ENCODE results near the gene LOXL4. TPM values are rescaled to one million over a fixed set of nuclear protein-coding genes. Genes with fewer than 3 reads are reported as not detected.

The LOXL4 gene
- total RNA-seq, 3 donors from 2014 or later (not counting 1 experiment from before 2014, with no cell fraction given): 0.23 TPM; not detected in 2

DNA sequence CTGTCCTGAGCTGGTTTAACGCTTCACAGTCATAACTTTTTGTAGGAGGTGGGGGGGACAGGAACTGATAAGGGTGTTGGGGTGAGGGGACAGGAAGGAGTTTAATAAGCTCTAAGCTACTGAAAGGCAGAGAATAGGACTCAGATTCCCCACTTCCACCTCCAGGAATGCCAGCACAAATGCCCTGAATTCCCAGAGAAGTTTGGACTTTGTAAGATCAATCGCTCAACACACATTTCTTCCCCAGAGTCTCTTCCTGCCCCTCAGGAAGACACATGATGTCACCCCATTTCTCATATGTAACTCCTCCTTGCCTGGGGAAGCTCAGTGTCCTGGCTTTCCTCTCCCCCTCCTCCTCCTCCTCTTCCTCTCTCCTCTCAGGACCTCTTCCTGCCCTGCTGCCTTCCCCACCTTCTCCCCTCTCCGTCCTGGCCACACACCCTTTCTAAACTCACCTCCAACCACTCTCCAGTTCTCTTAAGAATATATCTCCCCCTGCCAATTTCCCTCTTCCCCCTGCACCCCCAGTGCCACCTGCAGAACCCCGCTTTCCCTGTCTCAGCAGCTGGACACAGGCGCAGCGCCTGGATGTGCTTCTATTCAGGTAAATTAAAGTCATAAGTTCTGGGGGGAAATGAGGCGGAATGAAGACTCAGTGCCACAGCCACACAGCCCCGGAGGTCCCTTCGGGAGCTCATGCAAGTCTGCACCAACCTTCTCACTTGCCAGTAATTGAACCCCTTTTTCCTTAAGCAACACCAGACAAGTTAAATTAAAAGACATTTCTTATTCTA is 5.3 kb upstream of the LOXL4 start:
- Histone ChIP-seq H3K4me3 (ENCODE audit: low read length) (no peak overlapping the region), H3K36me3 (ENCODE audit: control insufficient read depth, insufficient read depth, low read length) (no peaks in the 10 kb centered on the region), H3K4me1 (ENCODE audit: control insufficient read depth, insufficient read depth, low read length) (peaks cover 18% of the 10 kb centered on the region), H3K27me3 (ENCODE audit: control insufficient read depth, insufficient read depth, low read length) (peaks cover 4% of the 10 kb centered on the region), H3K9me3 (ENCODE audit: control insufficient read depth, insufficient read depth, low read length) (no peaks in the 10 kb centered on the region), H3K27ac (ENCODE audit: low read length) (no peak overlapping the region)
- Mint-ChIP-seq H3K4me3 (no peak overlapping the region), H3K27me3 (ENCODE audit: low read depth in 2 of 2) (peaks cover 17 to 27% of the 10 kb centered on the region in 2 donors), H3K27ac (peak overlapping the region in 1 of 2 donors; percentile 21), H3K36me3 (no peaks in the 10 kb centered on the region), H3K9me3 (no peaks in the 10 kb centered on the region), H3K4me1 (peaks cover 12 to 21% of the 10 kb centered on the region in 2 donors)
- WGBS (ENCODE audit: insufficient coverage): 83% methylated on average over 9 of the region's 9 CpGs
- ATAC-seq (no peak), DNase-seq (no peak)
- intact Hi-C loops (cut with micrococcal nuclease): no loop called here
- TF ChIP-seq, protein P1, sequence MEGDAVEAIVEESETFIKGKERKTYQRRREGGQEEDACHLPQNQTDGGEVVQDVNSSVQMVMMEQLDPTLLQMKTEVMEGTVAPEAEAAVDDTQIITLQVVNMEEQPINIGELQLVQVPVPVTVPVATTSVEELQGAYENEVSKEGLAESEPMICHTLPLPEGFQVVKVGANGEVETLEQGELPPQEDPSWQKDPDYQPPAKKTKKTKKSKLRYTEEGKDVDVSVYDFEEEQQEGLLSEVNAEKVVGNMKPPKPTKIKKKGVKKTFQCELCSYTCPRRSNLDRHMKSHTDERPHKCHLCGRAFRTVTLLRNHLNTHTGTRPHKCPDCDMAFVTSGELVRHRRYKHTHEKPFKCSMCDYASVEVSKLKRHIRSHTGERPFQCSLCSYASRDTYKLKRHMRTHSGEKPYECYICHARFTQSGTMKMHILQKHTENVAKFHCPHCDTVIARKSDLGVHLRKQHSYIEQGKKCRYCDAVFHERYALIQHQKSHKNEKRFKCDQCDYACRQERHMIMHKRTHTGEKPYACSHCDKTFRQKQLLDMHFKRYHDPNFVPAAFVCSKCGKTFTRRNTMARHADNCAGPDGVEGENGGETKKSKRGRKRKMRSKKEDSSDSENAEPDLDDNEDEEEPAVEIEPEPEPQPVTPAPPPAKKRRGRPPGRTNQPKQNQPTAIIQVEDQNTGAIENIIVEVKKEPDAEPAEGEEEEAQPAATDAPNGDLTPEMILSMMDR (IDR thresholded peaks at IDR 0.05): no peak

DNA sequence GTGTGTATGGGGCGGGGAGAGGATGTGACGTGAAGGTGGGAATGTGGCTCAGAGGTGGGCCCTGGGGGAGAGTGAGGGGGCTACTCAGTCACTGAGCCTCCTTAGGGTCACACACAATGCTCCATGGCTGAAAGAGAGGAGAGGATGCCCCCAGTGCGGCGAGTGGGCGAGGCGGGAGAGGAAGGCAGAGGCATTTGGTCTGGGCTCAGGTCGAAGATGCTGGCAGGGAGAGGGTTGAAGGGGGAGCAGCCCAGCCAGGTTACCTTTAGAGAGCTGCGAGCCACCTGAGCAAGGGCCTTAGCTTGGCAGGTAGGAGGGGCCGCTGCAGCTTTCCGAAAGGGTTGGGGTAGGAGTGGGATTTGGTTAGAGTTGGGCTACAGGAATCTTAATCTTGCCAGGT is 4.7 kb upstream of the LOXL4 start:
- H3K4me1 ChIP-seq (ENCODE audit: control insufficient read depth, insufficient read depth, low read length): peaks cover 21% of the 10 kb centered on the region
- Mint-ChIP-seq H3K4me1 (peaks cover 12 to 21% of the 10 kb centered on the region in 2 donors), H3K27ac (no peak overlapping the region), H3K27me3 (ENCODE audit: low read depth in 2 of 2) (peaks cover 15 to 27% of the 10 kb centered on the region in 2 donors), H3K4me3 (no peak overlapping the region), H3K9me3 (no peaks in the 10 kb centered on the region), H3K36me3 (no peaks in the 10 kb centered on the region)
- no peak overlapping the region for H3K27ac ChIP-seq (ENCODE audit: low read length)
- H3K36me3 ChIP-seq (ENCODE audit: control insufficient read depth, insufficient read depth, low read length): no peaks in the 10 kb centered on the region
- intact Hi-C loops (cut with micrococcal nuclease): no loop called here
- no peak overlapping the region for H3K4me3 ChIP-seq (ENCODE audit: low read length)
- DNase-seq: no peak
- H3K9me3 ChIP-seq (ENCODE audit: control insufficient read depth, insufficient read depth, low read length): no peaks in the 10 kb centered on the region
- peaks cover 4% of the 10 kb centered on the region for H3K27me3 ChIP-seq (ENCODE audit: control insufficient read depth, insufficient read depth, low read length)
- TF ChIP-seq, protein P1 (IDR thresholded peaks at IDR 0.05): no peak
- 89% methylated on average over 10 of the region's 10 CpGs for WGBS (ENCODE audit: insufficient coverage)
- no peak for ATAC-seq

DNA sequence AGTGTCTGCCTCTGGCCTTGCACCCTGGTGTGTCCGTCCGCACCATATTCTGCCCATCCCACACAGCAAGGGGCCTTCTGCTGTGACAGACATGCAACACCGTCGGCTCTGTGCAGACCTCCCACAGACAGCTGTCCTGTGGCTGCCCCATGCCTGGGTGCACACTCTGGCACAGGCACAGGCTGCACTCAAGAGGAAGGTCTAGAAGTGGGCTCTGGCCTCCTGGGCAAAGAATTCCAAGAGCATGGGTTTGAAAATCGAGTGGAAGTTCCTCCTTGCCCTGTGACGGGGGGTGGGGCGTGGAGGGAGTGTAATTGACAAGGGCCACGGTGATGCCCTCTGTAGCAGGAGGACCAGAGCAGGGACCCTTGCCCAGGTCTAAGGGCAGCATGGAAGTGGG is 4.3 kb upstream of the LOXL4 start:
- no peaks in the 10 kb centered on the region for H3K9me3 ChIP-seq (ENCODE audit: control insufficient read depth, insufficient read depth, low read length)
- Mint-ChIP-seq H3K4me3 (no peak overlapping the region), H3K27ac (no peak overlapping the region), H3K27me3 (ENCODE audit: low read depth in 2 of 2) (peaks cover 15 to 27% of the 10 kb centered on the region in 2 donors), H3K9me3 (no peaks in the 10 kb centered on the region), H3K4me1 (peaks cover 12 to 21% of the 10 kb centered on the region in 2 donors), H3K36me3 (no peaks in the 10 kb centered on the region)
- no peak overlapping the region for H3K27ac ChIP-seq (ENCODE audit: low read length)
- H3K36me3 ChIP-seq (ENCODE audit: control insufficient read depth, insufficient read depth, low read length): no peaks in the 10 kb centered on the region
- 76% methylated on average over 8 of the region's 8 CpGs for WGBS (ENCODE audit: insufficient coverage)
- H3K4me3 ChIP-seq (ENCODE audit: low read length): no peak overlapping the region
- intact Hi-C loops (cut with micrococcal nuclease): no loop called here
- H3K27me3 ChIP-seq (ENCODE audit: control insufficient read depth, insufficient read depth, low read length): peaks cover 4% of the 10 kb centered on the region
- peaks cover 24% of the 10 kb centered on the region for H3K4me1 ChIP-seq (ENCODE audit: control insufficient read depth, insufficient read depth, low read length)
- ATAC-seq: no peak
- TF ChIP-seq, protein P1 (IDR thresholded peaks at IDR 0.05): no peak
- no peak for DNase-seq
